ENCODE results near the gene LY6G6C. TPM values are rescaled to one million over a fixed set of nuclear protein-coding genes. Genes with fewer than 3 reads are reported as not detected.
A peak's percentile ranks its signal among the peaks of the same experiment; 100 is the strongest.

The LY6G6C gene
- total and polyA plus RNA-seq, 10 of the 15 experiments (the other 5 are each of a cell fraction or from before 2014, with no cell fraction given) = not detected

GRCh38 chr6:31736021-31736767 lies 14.6 kb upstream of the LY6G6C start, which contains the start of gene CLIC1 (continued):
- peak; percentile 38; the same call in 1 of the 2 replicates for TF ChIP-seq CHD2 (IDR thresholded peaks at IDR 0.05; ENCODE audit: borderline replicate concordance, low read depth, low read length)
- TF ChIP-seq NFIC (IDR thresholded peaks at IDR 0.05; ENCODE audit: low read depth, low read length) = no peak
- no peak for TF ChIP-seq NFXL1 (IDR thresholded peaks at IDR 0.05; ENCODE audit: borderline replicate concordance)
- TF ChIP-seq ZSCAN29 (IDR thresholded peaks at IDR 0.05) = no peak
- TF ChIP-seq CREB1 (IDR thresholded peaks at IDR 0.05; ENCODE audit: low read depth) = no peak
- TF ChIP-seq SREBF2 (IDR thresholded peaks at IDR 0.05; ENCODE audit: low read length) = no peak
- TF ChIP-seq MYC (IDR thresholded peaks at IDR 0.05; ENCODE audit: insufficient read depth, insufficient read length, insufficient replicate concordance, low read length, severe bottlenecking) = no peak
- TF ChIP-seq PKNOX1 (IDR thresholded peaks at IDR 0.05) = no peak
- peak; percentile 47; the same call in 1 of the 2 replicates for TF ChIP-seq NBN (IDR thresholded peaks at IDR 0.05)
- TF ChIP-seq MLLT1 (IDR thresholded peaks at IDR 0.05) = peak; percentile 67; the same call in 1 of the 2 replicates
- peak; percentile 51; the same call in 1 of the 2 replicates for TF ChIP-seq GATAD2B (conservative IDR thresholded peaks at IDR 0.05; ENCODE audit: low read depth)
- TF ChIP-seq POLR2AphosphoS5 (IDR thresholded peaks at IDR 0.05; ENCODE audit: low read length) = peak; percentile 82
- TF ChIP-seq ELK1 (IDR thresholded peaks at IDR 0.05; ENCODE audit: low read depth, low read length) = 0 out of 2 replicates have a peak, but pooled peaks have one; percentile 34
- no peak for TF ChIP-seq CEBPZ (IDR thresholded peaks at IDR 0.05; ENCODE audit: low read depth, low read length)
- TF ChIP-seq NR2C1 (IDR thresholded peaks at IDR 0.05) = no peak
- peak; percentile 68 for TF ChIP-seq SPI1 (IDR thresholded peaks at IDR 0.05; ENCODE audit: borderline replicate concordance, insufficient read depth, low read depth, low read length)
- peak; percentile 86 for TF ChIP-seq MEF2B (IDR thresholded peaks at IDR 0.05; ENCODE audit: partially characterized antibody, poor library complexity, severe bottlenecking)
- TF ChIP-seq REST (IDR thresholded peaks at IDR 0.05; ENCODE audit: low read depth, low read length) = 0 out of 2 replicates have a peak, but pooled peaks have one; percentile 34
- TF ChIP-seq ZNF207 (IDR thresholded peaks at IDR 0.05; ENCODE audit: borderline replicate concordance) = no peak

Data from GM12878 (cell line).